ENCODE results near the gene NFATC3.

The NFATC3 gene

DNA sequence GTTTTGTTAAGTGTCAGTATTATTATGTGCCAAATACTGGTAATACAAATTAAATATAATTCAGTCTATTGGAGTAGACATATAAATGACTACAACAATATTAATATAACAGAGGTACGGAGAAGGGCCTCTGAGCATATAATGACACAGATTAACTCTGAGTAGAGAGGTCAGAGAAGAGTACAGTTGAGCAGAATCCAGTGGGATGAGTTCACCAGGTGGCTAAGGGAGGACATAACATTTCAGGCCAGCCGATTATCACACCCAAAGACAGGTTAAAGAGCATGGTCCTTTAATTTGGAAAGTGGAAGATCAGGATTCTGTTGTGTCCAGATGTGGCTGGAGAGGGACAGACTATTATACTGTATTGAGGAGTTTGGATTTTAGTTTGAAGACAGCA lies 11.3 kb downstream of the NFATC3 start:
- no peak overlapping the region for H3K9ac ChIP-seq (ENCODE audit: low read length)
- H3K14ac ChIP-seq (ENCODE audit: low read length): no peak overlapping the region
- H2BK12ac ChIP-seq (ENCODE audit: low read length): no peak overlapping the region
- no peak overlapping the region for H3K23ac ChIP-seq (ENCODE audit: low read length)
- no peak overlapping the region for H2AFZ ChIP-seq (ENCODE audit: insufficient read depth, low read length, poor library complexity)
- no peaks in the 10 kb centered on the region for H3K79me2 ChIP-seq (ENCODE audit: control insufficient read depth, insufficient read depth, low read length, poor library complexity)
- H4K91ac ChIP-seq (ENCODE audit: low read depth, low read length): no peak overlapping the region
- no peak overlapping the region for H3K4me3 ChIP-seq (ENCODE audit: low read depth, low read length)
- no peak overlapping the region for H2BK120ac ChIP-seq (ENCODE audit: insufficient read depth, low read length, poor library complexity)
- no peak overlapping the region for H4K8ac ChIP-seq (ENCODE audit: low read depth, low read length)
- no peak overlapping the region for H3K4me2 ChIP-seq (ENCODE audit: low read length)
- WGBS (ENCODE audit: extremely low coverage, insufficient coverage, insufficient read length): no CpG with 5 or more reads among the region's 2 CpGs
- no peak overlapping the region for H2AK5ac ChIP-seq (ENCODE audit: low read length)
- H3K9me3 ChIP-seq (ENCODE audit: insufficient read depth, low read depth, low read length): no peaks in the 10 kb centered on the region
- no peak overlapping the region for H3K27ac ChIP-seq (ENCODE audit: low read depth, low read length)
- no peak overlapping the region for H3K4ac ChIP-seq (ENCODE audit: low read depth, low read length)
- no peaks in the 10 kb centered on the region for H3K36me3 ChIP-seq (ENCODE audit: control insufficient read depth in 1 of 2, insufficient read depth in 2 of 2, low read length in 2 of 2)
- no peak overlapping the region for H4K12ac ChIP-seq (ENCODE audit: low read depth, low read length)
- no peak overlapping the region for H2BK5ac ChIP-seq (ENCODE audit: low read depth, low read length, poor library complexity)
- no peaks in the 10 kb centered on the region for H3K27me3 ChIP-seq (ENCODE audit: insufficient read depth, low read length)
- H3K4me1 ChIP-seq (ENCODE audit: control insufficient read depth in 1 of 2, insufficient read depth in 2 of 2, low read length in 2 of 2): no peaks in the 10 kb centered on the region
- H3K18ac ChIP-seq (ENCODE audit: low read length): no peak overlapping the region
- DNase-seq: no peak
- H3K79me1 ChIP-seq (ENCODE audit: low read length): no peaks in the 10 kb centered on the region

DNA sequence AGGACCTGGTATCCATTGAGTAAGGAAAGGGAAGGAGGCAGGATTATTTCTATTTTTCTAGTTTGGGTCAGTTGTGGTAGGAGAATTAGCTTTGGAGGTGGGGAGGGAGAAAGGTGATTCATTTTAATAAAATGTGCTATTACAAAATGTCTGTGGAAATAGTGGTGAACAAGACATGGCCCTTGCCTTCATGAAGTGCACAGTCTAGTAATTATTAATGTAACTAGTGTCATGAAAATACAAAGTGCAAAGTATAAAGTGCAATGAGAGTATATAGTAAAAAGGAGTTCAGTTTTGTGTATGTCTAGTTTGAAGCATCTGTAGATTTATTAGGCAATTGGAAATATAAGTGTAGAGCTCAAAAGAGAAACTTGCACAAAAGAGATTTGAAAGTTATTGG lies 11.9 kb downstream of the NFATC3 start:
- H3K4me2 ChIP-seq (ENCODE audit: low read length): no peak overlapping the region
- H4K91ac ChIP-seq (ENCODE audit: low read depth, low read length): no peak overlapping the region
- no peak overlapping the region for H3K14ac ChIP-seq (ENCODE audit: low read length)
- no peaks in the 10 kb centered on the region for H3K4me1 ChIP-seq (ENCODE audit: control insufficient read depth in 1 of 2, insufficient read depth in 2 of 2, low read length in 2 of 2)
- H2BK5ac ChIP-seq (ENCODE audit: low read depth, low read length, poor library complexity): no peak overlapping the region
- no peak overlapping the region for H4K12ac ChIP-seq (ENCODE audit: low read depth, low read length)
- no peak overlapping the region for H2AFZ ChIP-seq (ENCODE audit: insufficient read depth, low read length, poor library complexity)
- H3K9me3 ChIP-seq (ENCODE audit: insufficient read depth, low read depth, low read length): no peaks in the 10 kb centered on the region
- H4K8ac ChIP-seq (ENCODE audit: low read depth, low read length): no peak overlapping the region
- H3K79me2 ChIP-seq (ENCODE audit: control insufficient read depth, insufficient read depth, low read length, poor library complexity): no peaks in the 10 kb centered on the region
- no peaks in the 10 kb centered on the region for H3K27me3 ChIP-seq (ENCODE audit: insufficient read depth, low read length)
- H2AK5ac ChIP-seq (ENCODE audit: low read length): no peak overlapping the region
- no peak overlapping the region for H3K18ac ChIP-seq (ENCODE audit: low read length)
- H3K4ac ChIP-seq (ENCODE audit: low read depth, low read length): no peak overlapping the region
- no peak overlapping the region for H3K27ac ChIP-seq (ENCODE audit: low read depth, low read length)
- no peak overlapping the region for H3K9ac ChIP-seq (ENCODE audit: low read length)
- H3K23ac ChIP-seq (ENCODE audit: low read length): no peak overlapping the region
- H3K36me3 ChIP-seq (ENCODE audit: control insufficient read depth in 1 of 2, insufficient read depth in 2 of 2, low read length in 2 of 2): no peaks in the 10 kb centered on the region
- no peak overlapping the region for H3K4me3 ChIP-seq (ENCODE audit: low read depth, low read length)
- H2BK120ac ChIP-seq (ENCODE audit: insufficient read depth, low read length, poor library complexity): no peak overlapping the region
- no peak overlapping the region for H2BK12ac ChIP-seq (ENCODE audit: low read length)
- DNase-seq: no peak
- no peaks in the 10 kb centered on the region for H3K79me1 ChIP-seq (ENCODE audit: low read length)

DNA sequence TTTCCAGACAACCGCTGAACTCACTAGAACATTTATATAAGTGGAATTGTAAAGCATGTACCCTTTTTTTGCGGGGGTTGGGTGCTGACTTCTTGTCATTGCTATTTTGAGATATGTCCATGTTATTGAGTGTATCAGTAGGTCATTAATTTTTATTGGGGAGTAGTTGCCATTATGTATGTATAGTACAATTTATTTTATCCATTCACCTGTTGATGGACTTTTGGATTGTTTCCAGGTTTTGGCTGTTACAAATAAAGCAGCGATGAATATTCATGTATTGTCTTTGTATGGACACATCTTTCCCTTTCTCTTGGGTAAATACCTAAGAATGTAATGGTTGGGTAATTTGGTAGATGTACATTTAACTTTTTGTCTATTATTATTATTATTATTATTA lies 12.7 kb downstream of the NFATC3 start:
- DNase-seq: no peak
- no peak overlapping the region for H3K4me3 ChIP-seq (ENCODE audit: low read depth, low read length)
- H3K18ac ChIP-seq (ENCODE audit: low read length): no peak overlapping the region
- H3K14ac ChIP-seq (ENCODE audit: low read length): no peak overlapping the region
- no CpG with 5 or more reads among the region's 3 CpGs for WGBS (ENCODE audit: extremely low coverage, insufficient coverage, insufficient read length)
- no peak overlapping the region for H3K23ac ChIP-seq (ENCODE audit: low read length)
- H3K79me1 ChIP-seq (ENCODE audit: low read length): no peaks in the 10 kb centered on the region
- H3K9me3 ChIP-seq (ENCODE audit: insufficient read depth, low read depth, low read length): no peaks in the 10 kb centered on the region
- no peak overlapping the region for H4K12ac ChIP-seq (ENCODE audit: low read depth, low read length)
- no peak overlapping the region for H4K8ac ChIP-seq (ENCODE audit: low read depth, low read length)
- H3K36me3 ChIP-seq (ENCODE audit: control insufficient read depth in 1 of 2, insufficient read depth in 2 of 2, low read length in 2 of 2): no peaks in the 10 kb centered on the region
- H2BK120ac ChIP-seq (ENCODE audit: insufficient read depth, low read length, poor library complexity): no peak overlapping the region
- H3K9ac ChIP-seq (ENCODE audit: low read length): no peak overlapping the region
- H2AFZ ChIP-seq (ENCODE audit: insufficient read depth, low read length, poor library complexity): no peak overlapping the region
- H2BK5ac ChIP-seq (ENCODE audit: low read depth, low read length, poor library complexity): no peak overlapping the region
- no peak overlapping the region for H4K91ac ChIP-seq (ENCODE audit: low read depth, low read length)
- H2AK5ac ChIP-seq (ENCODE audit: low read length): no peak overlapping the region
- no peaks in the 10 kb centered on the region for H3K27me3 ChIP-seq (ENCODE audit: insufficient read depth, low read length)
- H3K27ac ChIP-seq (ENCODE audit: low read depth, low read length): no peak overlapping the region
- no peak overlapping the region for H3K4me2 ChIP-seq (ENCODE audit: low read length)
- no peak overlapping the region for H2BK12ac ChIP-seq (ENCODE audit: low read length)
- H3K79me2 ChIP-seq (ENCODE audit: control insufficient read depth, insufficient read depth, low read length, poor library complexity): no peaks in the 10 kb centered on the region
- no peak overlapping the region for H3K4ac ChIP-seq (ENCODE audit: low read depth, low read length)
- H3K4me1 ChIP-seq (ENCODE audit: control insufficient read depth in 1 of 2, insufficient read depth in 2 of 2, low read length in 2 of 2): no peaks in the 10 kb centered on the region

DNA sequence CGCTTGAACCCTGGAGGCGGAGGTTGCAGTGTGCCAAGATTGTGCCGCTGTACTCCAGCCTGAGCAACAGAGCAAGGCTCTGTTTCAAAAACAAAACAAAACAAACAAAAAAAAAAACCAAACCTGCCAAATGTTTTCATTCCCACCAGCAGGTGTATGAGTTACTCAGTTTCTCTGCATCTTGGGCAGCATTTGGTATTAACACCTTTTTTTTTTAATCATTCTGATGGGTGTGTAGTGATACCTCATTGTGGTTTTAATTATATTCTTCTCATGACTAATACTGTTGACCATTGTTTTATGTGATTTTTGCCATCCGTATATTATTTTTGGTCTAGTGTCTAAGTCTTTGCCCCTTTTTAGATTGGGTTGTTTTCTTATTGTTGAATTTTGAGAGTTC lies 15.3 kb downstream of the NFATC3 start:
- Histone ChIP-seq H3K14ac (ENCODE audit: low read length) (no peak overlapping the region), H3K18ac (ENCODE audit: low read length) (no peak overlapping the region), H2AFZ (ENCODE audit: insufficient read depth, low read length, poor library complexity) (no peak overlapping the region), H4K8ac (ENCODE audit: low read depth, low read length) (no peak overlapping the region), H3K36me3 (ENCODE audit: control insufficient read depth in 1 of 2, insufficient read depth in 2 of 2, low read length in 2 of 2) (no peaks in the 10 kb centered on the region), H3K79me1 (ENCODE audit: low read length) (no peaks in the 10 kb centered on the region), H2BK120ac (ENCODE audit: insufficient read depth, low read length, poor library complexity) (no peak overlapping the region), H3K4me2 (ENCODE audit: low read length) (no peak overlapping the region), H2BK5ac (ENCODE audit: low read depth, low read length, poor library complexity) (no peak overlapping the region), H4K91ac (ENCODE audit: low read depth, low read length) (no peak overlapping the region), H3K4me1 (ENCODE audit: control insufficient read depth in 1 of 2, insufficient read depth in 2 of 2, low read length in 2 of 2) (no peaks in the 10 kb centered on the region), H3K9me3 (ENCODE audit: insufficient read depth, low read depth, low read length) (no peaks in the 10 kb centered on the region), H3K79me2 (ENCODE audit: control insufficient read depth, insufficient read depth, low read length, poor library complexity) (no peaks in the 10 kb centered on the region), H3K27me3 (ENCODE audit: insufficient read depth, low read length) (no peaks in the 10 kb centered on the region), H3K4ac (ENCODE audit: low read depth, low read length) (no peak overlapping the region), H3K27ac (ENCODE audit: low read depth, low read length) (no peak overlapping the region), H3K4me3 (ENCODE audit: low read depth, low read length) (no peak overlapping the region), H2AK5ac (ENCODE audit: low read length) (no peak overlapping the region), H2BK12ac (ENCODE audit: low read length) (no peak overlapping the region), H3K23ac (ENCODE audit: low read length) (no peak overlapping the region), H4K12ac (ENCODE audit: low read depth, low read length) (no peak overlapping the region), H3K9ac (ENCODE audit: low read length) (no peak overlapping the region)
- DNase-seq: no peak
- WGBS (ENCODE audit: extremely low coverage, insufficient coverage, insufficient read length): no CpG with 5 or more reads among the region's 4 CpGs

DNA sequence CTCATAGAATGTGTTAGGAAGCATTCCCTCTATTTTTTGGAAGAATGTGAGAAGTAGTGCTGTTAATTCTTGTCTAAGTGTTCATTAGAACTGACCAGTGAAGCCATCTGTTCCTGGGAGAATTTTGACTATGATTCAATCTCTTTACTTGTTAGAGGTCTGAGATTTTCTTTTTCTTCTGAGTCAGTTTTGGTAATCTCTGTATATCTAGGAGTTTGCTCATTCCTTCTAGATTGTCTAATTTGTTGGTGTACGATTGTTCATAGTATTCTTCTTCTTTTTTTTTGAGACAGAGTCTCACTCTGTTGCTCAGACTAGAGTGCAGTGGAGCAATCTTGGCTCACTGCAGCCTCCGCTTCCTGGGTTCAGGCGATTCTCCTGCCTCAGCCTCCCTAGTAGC lies 20.4 kb downstream of the NFATC3 start:
- DNase-seq: no peak
- no peak overlapping the region for H4K91ac ChIP-seq (ENCODE audit: low read depth, low read length)
- no peaks in the 10 kb centered on the region for H3K27me3 ChIP-seq (ENCODE audit: insufficient read depth, low read length)
- H3K9me3 ChIP-seq (ENCODE audit: insufficient read depth, low read depth, low read length): no peaks in the 10 kb centered on the region
- no peaks in the 10 kb centered on the region for H3K4me1 ChIP-seq (ENCODE audit: control insufficient read depth in 1 of 2, insufficient read depth in 2 of 2, low read length in 2 of 2)
- WGBS (ENCODE audit: extremely low coverage, insufficient coverage, insufficient read length): no CpG with 5 or more reads among the region's 3 CpGs
- no peaks in the 10 kb centered on the region for H3K79me2 ChIP-seq (ENCODE audit: control insufficient read depth, insufficient read depth, low read length, poor library complexity)
- H3K27ac ChIP-seq (ENCODE audit: low read depth, low read length): no peak overlapping the region
- H2BK12ac ChIP-seq (ENCODE audit: low read length): no peak overlapping the region
- H3K4me2 ChIP-seq (ENCODE audit: low read length): no peak overlapping the region
- no peak overlapping the region for H3K14ac ChIP-seq (ENCODE audit: low read length)
- H2AFZ ChIP-seq (ENCODE audit: insufficient read depth, low read length, poor library complexity): no peak overlapping the region
- no peak overlapping the region for H3K4me3 ChIP-seq (ENCODE audit: low read depth, low read length)
- H4K12ac ChIP-seq (ENCODE audit: low read depth, low read length): no peak overlapping the region
- H2BK5ac ChIP-seq (ENCODE audit: low read depth, low read length, poor library complexity): no peak overlapping the region
- H2BK120ac ChIP-seq (ENCODE audit: insufficient read depth, low read length, poor library complexity): no peak overlapping the region
- no peak overlapping the region for H3K18ac ChIP-seq (ENCODE audit: low read length)
- no peak overlapping the region for H3K4ac ChIP-seq (ENCODE audit: low read depth, low read length)
- H4K8ac ChIP-seq (ENCODE audit: low read depth, low read length): no peak overlapping the region
- no peaks in the 10 kb centered on the region for H3K36me3 ChIP-seq (ENCODE audit: control insufficient read depth in 1 of 2, insufficient read depth in 2 of 2, low read length in 2 of 2)
- H2AK5ac ChIP-seq (ENCODE audit: low read length): no peak overlapping the region
- no peaks in the 10 kb centered on the region for H3K79me1 ChIP-seq (ENCODE audit: low read length)
- no peak overlapping the region for H3K23ac ChIP-seq (ENCODE audit: low read length)
- no peak overlapping the region for H3K9ac ChIP-seq (ENCODE audit: low read length)
